ENCODE data around the gene ZIC1. TPM values are rescaled to one million over a fixed set of nuclear protein-coding genes. Genes with fewer than 3 reads are reported as not detected.

Gene ZIC1
- total RNA-seq, 1 experiment from 2014 or later, result not detected

GRCh38 chr3:147422601-147423536 lies 13.7 kb downstream of the ZIC1 start:
- Histone ChIP-seq H2AFZ (no peak overlapping the region), H3K27me3 (ENCODE audit: insufficient read depth, low read depth) (no peaks in the 10 kb centered on the region), H4K20me1 (ENCODE audit: insufficient read depth) (no peaks in the 10 kb centered on the region), H3K4me1 (replicated peaks; ENCODE audit: insufficient read depth) (no peaks in the 10 kb centered on the region), H3K36me3 (ENCODE audit: low read depth) (no peaks in the 10 kb centered on the region), H3K4me3 (no peak overlapping the region), H3K79me2 (ENCODE audit: low read depth) (no peaks in the 10 kb centered on the region), H3K9me2 (ENCODE audit: insufficient read depth) (no peaks in the 10 kb centered on the region), H3F3A (ENCODE audit: insufficient read depth, low read depth) (no peaks in the 10 kb centered on the region), H3K9me3 (ENCODE audit: insufficient read depth, low read depth) (no peaks in the 10 kb centered on the region), H3K4me2 (no peak overlapping the region), H3K27ac (no peak overlapping the region)
- POLR2A ChIA-PET (ENCODE audit: unreplicated experiment), result no interaction called here
- DNase-seq, result no peak
- no peak for TF ChIP-seq EZH2 (IDR thresholded peaks at IDR 0.05; ENCODE audit: low read depth)
- TF ChIP-seq CTCF (conservative IDR thresholded peaks at IDR 0.05), result no peak
- CTCF ChIA-PET, result no interaction called here
- intact Hi-C loops (cut with micrococcal nuclease; ENCODE audit: unreplicated experiment), result no loop called here
- BruUV-seq (replicated peaks), result no TSS peak

- no peaks in the 10 kb centered on the region for H4K20me1 ChIP-seq (ENCODE audit: insufficient read depth)
- no peaks in the 10 kb centered on the region for H3K9me3 ChIP-seq (ENCODE audit: insufficient read depth, low read depth)
- DNase-seq, result no peak
- no peak overlapping the region for H3K27ac ChIP-seq
- no peak overlapping the region for H3K4me2 ChIP-seq
- intact Hi-C loops (cut with micrococcal nuclease; ENCODE audit: unreplicated experiment), result no loop called here
- ChIA-PET CTCF (no interaction called here), POLR2A (ENCODE audit: unreplicated experiment) (no interaction called here)
- H3K36me3 ChIP-seq (ENCODE audit: low read depth), result no peaks in the 10 kb centered on the region
- no peaks in the 10 kb centered on the region for H3F3A ChIP-seq (ENCODE audit: insufficient read depth, low read depth)
- no peaks in the 10 kb centered on the region for H3K27me3 ChIP-seq (ENCODE audit: insufficient read depth, low read depth)
- H3K79me2 ChIP-seq (ENCODE audit: low read depth), result no peaks in the 10 kb centered on the region
- no peaks in the 10 kb centered on the region for H3K4me1 ChIP-seq (replicated peaks; ENCODE audit: insufficient read depth)
- BruUV-seq (replicated peaks), result no TSS peak
- H2AFZ ChIP-seq, result no peak overlapping the region
- TF ChIP-seq EZH2 (IDR thresholded peaks at IDR 0.05; ENCODE audit: low read depth) (no peak), CTCF (conservative IDR thresholded peaks at IDR 0.05) (no peak)
- H3K9me2 ChIP-seq (ENCODE audit: insufficient read depth), result no peaks in the 10 kb centered on the region
- no peak overlapping the region for H3K4me3 ChIP-seq
These were observed 14.3 kb downstream of the ZIC1 start for GRCh38 chr3:147423537-147423797.

GRCh38 chr3:147423798-147424580 lies 14.8 kb downstream of the ZIC1 start:
- H3K9me3 ChIP-seq (ENCODE audit: insufficient read depth, low read depth), result no peaks in the 10 kb centered on the region
- DNase-seq, result no peak
- H4K20me1 ChIP-seq (ENCODE audit: insufficient read depth), result no peaks in the 10 kb centered on the region
- TF ChIP-seq EZH2 (IDR thresholded peaks at IDR 0.05; ENCODE audit: low read depth) (no peak), CTCF (conservative IDR thresholded peaks at IDR 0.05) (no peak)
- no peaks in the 10 kb centered on the region for H3K36me3 ChIP-seq (ENCODE audit: low read depth)
- H2AFZ ChIP-seq, result no peak overlapping the region
- H3K4me3 ChIP-seq, result no peak overlapping the region
- H3K79me2 ChIP-seq (ENCODE audit: low read depth), result no peaks in the 10 kb centered on the region
- no peaks in the 10 kb centered on the region for H3K27me3 ChIP-seq (ENCODE audit: insufficient read depth, low read depth)
- ChIA-PET CTCF (no interaction called here), POLR2A (ENCODE audit: unreplicated experiment) (no interaction called here)
- H3K4me2 ChIP-seq, result no peak overlapping the region
- no peak overlapping the region for H3K27ac ChIP-seq
- no TSS peak for BruUV-seq (replicated peaks)
- H3K4me1 ChIP-seq (replicated peaks; ENCODE audit: insufficient read depth), result no peaks in the 10 kb centered on the region
- H3F3A ChIP-seq (ENCODE audit: insufficient read depth, low read depth), result no peaks in the 10 kb centered on the region
- no peaks in the 10 kb centered on the region for H3K9me2 ChIP-seq (ENCODE audit: insufficient read depth)
- intact Hi-C loops (cut with micrococcal nuclease; ENCODE audit: unreplicated experiment), result no loop called here

All from PC-9 (cell line).